OCI-LY7 (cell line): ENCODE results near the gene RHEX. TPM values are rescaled to one million over a fixed set of nuclear protein-coding genes. Genes with fewer than 3 reads are reported as not detected.

ENCODE experiments used
- BruUV-seq: library from RNA; stranded (reverse); fragments of 400-500 nt; replicated peaks from 2 replicates; lab custom pipeline; 2021; lab: Mats Ljungman, UMichigan
- CTCF ChIA-PET: fragments of 300-600 bp; sonication (Branson Sonifier 250); formaldehyde crosslinking; loops from one replicate; lab custom pipeline; 2022; ENCODE audit warnings: antibody characterized with exemption; ENCODE audit not compliant: unreplicated experiment; lab: Charles Lee
- POLR2A ChIA-PET: fragments of 300-600 bp; sonication (Branson Sonifier 250); formaldehyde crosslinking; loops from one replicate; lab custom pipeline; 2022; ENCODE audit warnings: antibody characterized with exemption; lab: Charles Lee
- DNase-seq: peaks from one replicate; pipeline ENCODE4 v3.0.0-alpha.2; 2015; ENCODE audit warnings: low spot score
- H2AFZ ChIP-seq: fragments of 200-600 bp; sonication (generic), shearing (Covaris generic); 2 replicates; pipeline ENCODE4 v1.6.1; 2014; ENCODE audit warnings: mild to moderate bottlenecking, antibody characterized with exemption, low read length, moderate library complexity
- H3K27ac ChIP-seq: fragments of 200-600 bp; sonication (generic); 2 replicates; pipeline ENCODE4 v1.5.1; 2014; ENCODE audit warnings: mixed run types, low read depth, mild to moderate bottlenecking, moderate library complexity, low read length, inconsistent platforms; ENCODE audit not compliant: poor library complexity, severe bottlenecking
- H3K36me3 ChIP-seq: fragments of 200-600 bp; sonication (generic); 2 replicates; pipeline ENCODE4 v1.6.1; 2014; ENCODE audit warnings: mild to moderate bottlenecking, antibody characterized with exemption, low read length, moderate library complexity, mixed read lengths; ENCODE audit not compliant: insufficient read depth
- H3K4me1 ChIP-seq: fragments of 200-600 bp; sonication (generic); 2 replicates; pipeline ENCODE4 v1.5.1; 2014; ENCODE audit warnings: mild to moderate bottlenecking, low read length; ENCODE audit not compliant: insufficient read depth, poor library complexity, severe bottlenecking
- H3K4me2 ChIP-seq: fragments of 200-600 bp; sonication (generic); 2 replicates; pipeline ENCODE4 v1.6.1; 2014; ENCODE audit warnings: mild to moderate bottlenecking, low read length
- H3K4me3 ChIP-seq: fragments of 200-600 bp; sonication (generic); 2 replicates; pipeline ENCODE4 v1.5.1; 2014; ENCODE audit warnings: mild to moderate bottlenecking, low read depth, low read length; ENCODE audit not compliant: poor library complexity, severe bottlenecking
- H3K79me2 ChIP-seq: fragments of 200-600 bp; sonication (generic); 2 replicates; pipeline ENCODE4 v1.6.1; 2016; ENCODE audit warnings: low read depth, mild to moderate bottlenecking, low read length, moderate library complexity, mixed read lengths; ENCODE audit not compliant: insufficient read depth
- H3K9me2 ChIP-seq: fragments of 200-600 bp; sonication (generic); 2 replicates; pipeline ENCODE4 v1.6.1; 2016; ENCODE audit warnings: mild to moderate bottlenecking, low read length, mixed read lengths; ENCODE audit not compliant: insufficient read depth
- H3K9me3 ChIP-seq: fragments of 200-600 bp; sonication (generic); 2 replicates; pipeline ENCODE4 v1.6.1; 2014; ENCODE audit warnings: mild to moderate bottlenecking, mixed run types, low read length, mixed read lengths
- H4K20me1 ChIP-seq: fragments of 200-600 bp; sonication (generic); 2 replicates; pipeline ENCODE4 v1.6.1; 2014; ENCODE audit warnings: mild to moderate bottlenecking, antibody characterized with exemption, low read length, moderate library complexity, mixed read lengths; ENCODE audit not compliant: insufficient read depth
- EZH2phosphoT487 ChIP-seq: fragments of 200-600 bp; sonication (generic); IDR thresholded peaks from 2 replicates; pipeline ENCODE4 v1.6.1; 2018; ENCODE audit warnings: low read depth, borderline replicate concordance, mild to moderate bottlenecking, mixed run types, antibody characterized with exemption, low read length, moderate library complexity, mixed read lengths
- intact Hi-C: fragments of 100-400 bp; cut with micrococcal nuclease; formaldehyde crosslinking; loops from one replicate; pipeline ENCODE4 v1.10.0; 2022; ENCODE audit not compliant: unreplicated experiment
- total RNA-seq, 2 experiments: library from RNA; depleted of rRNA in 1 of 2; stranded (reverse); fragments of >200 nt in 1 of 2; shearing (Covaris generic) in 1 of 2; gene quantifications; 2 replicates each; pipeline ENCODE4 v1.2.3, GENCODE V29; 2014 to 2022
- TF ChIP-seq, protein P1 (sequence below): fragments of 200-600 bp; sonication (generic); conservative IDR thresholded peaks from 2 replicates; pipeline ENCODE4 v1.5.1; 2014; ENCODE audit warnings: mild to moderate bottlenecking, antibody characterized with exemption, low read length, moderate library complexity, mixed read lengths

The RHEX gene
- total RNA-seq, 2 experiments from 2014 or later, result 5.0 to 9.9 TPM

- no peak for TF ChIP-seq EZH2phosphoT487
- TF ChIP-seq, protein P1, sequence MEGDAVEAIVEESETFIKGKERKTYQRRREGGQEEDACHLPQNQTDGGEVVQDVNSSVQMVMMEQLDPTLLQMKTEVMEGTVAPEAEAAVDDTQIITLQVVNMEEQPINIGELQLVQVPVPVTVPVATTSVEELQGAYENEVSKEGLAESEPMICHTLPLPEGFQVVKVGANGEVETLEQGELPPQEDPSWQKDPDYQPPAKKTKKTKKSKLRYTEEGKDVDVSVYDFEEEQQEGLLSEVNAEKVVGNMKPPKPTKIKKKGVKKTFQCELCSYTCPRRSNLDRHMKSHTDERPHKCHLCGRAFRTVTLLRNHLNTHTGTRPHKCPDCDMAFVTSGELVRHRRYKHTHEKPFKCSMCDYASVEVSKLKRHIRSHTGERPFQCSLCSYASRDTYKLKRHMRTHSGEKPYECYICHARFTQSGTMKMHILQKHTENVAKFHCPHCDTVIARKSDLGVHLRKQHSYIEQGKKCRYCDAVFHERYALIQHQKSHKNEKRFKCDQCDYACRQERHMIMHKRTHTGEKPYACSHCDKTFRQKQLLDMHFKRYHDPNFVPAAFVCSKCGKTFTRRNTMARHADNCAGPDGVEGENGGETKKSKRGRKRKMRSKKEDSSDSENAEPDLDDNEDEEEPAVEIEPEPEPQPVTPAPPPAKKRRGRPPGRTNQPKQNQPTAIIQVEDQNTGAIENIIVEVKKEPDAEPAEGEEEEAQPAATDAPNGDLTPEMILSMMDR, result no peak
- no peak overlapping the region for H3K27ac ChIP-seq
- H3K9me2 ChIP-seq, result no peaks in the 10 kb centered on the region
- BruUV-seq, result no TSS peak
- H4K20me1 ChIP-seq, result no peaks in the 10 kb centered on the region
- no peaks in the 10 kb centered on the region for H3K4me1 ChIP-seq
- ChIA-PET CTCF (no interaction called here), POLR2A (no interaction called here)
- no peak for DNase-seq
- H3K4me2 ChIP-seq, result no peak overlapping the region
- H3K36me3 ChIP-seq, result no peaks in the 10 kb centered on the region
- no peaks in the 10 kb centered on the region for H3K9me3 ChIP-seq
- H3K4me3 ChIP-seq, result no peak overlapping the region
- H3K79me2 ChIP-seq, result no peaks in the 10 kb centered on the region
- intact Hi-C loops, result no loop called here
- no peak overlapping the region for H2AFZ ChIP-seq
Observed at GRCh38 chr1:206131037-206131436, 78.1 kb downstream of the RHEX start.

DNA sequence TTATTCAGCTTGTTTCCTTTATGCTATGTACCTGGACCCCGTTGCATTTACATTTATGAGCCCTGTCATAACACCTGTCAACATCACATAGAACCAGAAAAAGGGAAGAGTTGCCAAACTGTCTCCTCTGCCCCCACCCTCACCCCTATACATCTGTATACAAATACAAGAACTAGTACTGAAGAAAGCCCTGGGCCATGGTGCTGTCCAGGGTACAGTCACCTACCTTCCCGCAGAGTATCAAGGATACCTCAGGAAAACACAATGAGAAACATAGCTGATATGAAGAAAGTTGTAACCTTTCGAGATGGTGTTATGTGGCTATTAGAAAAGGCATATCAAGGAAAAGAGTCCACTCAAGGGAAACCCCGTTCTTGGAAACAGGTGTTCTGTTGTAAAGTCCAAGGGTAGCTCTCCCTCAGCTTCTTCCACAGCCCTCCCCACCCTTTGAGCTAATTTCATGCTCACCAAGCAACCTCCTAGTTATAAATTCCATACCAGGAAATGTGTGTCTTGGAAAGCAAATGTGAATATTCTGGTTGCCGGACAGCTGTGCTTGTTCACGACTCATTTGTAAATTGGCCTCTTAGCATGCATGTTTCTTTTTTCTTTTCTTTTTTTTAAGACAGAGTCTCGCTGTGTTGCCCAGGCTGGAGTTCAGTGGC lies 80.9 kb downstream of the RHEX start:
- Histone ChIP-seq H4K20me1 (no peaks in the 10 kb centered on the region), H3K27ac (no peak overlapping the region), H3K79me2 (no peaks in the 10 kb centered on the region), H3K4me1 (no peaks in the 10 kb centered on the region), H3K36me3 (no peaks in the 10 kb centered on the region), H3K4me2 (no peak overlapping the region), H3K9me3 (no peaks in the 10 kb centered on the region), H3K4me3 (no peak overlapping the region), H2AFZ (no peak overlapping the region), H3K9me2 (no peaks in the 10 kb centered on the region)
- CTCF ChIA-PET, result interaction anchor here (1.1 kb wide), 1 partner anchor 149 kb away, joined by 3 read pairs; no protein-coding TSS in a partner anchor
- POLR2A ChIA-PET, result interaction anchor here (0.6 to 1.1 kb wide), 2 partner anchors 9 to 575 kb away, joined by 3 read pairs; no protein-coding TSS in a partner anchor
- DNase-seq, result no peak
- no peak for TF ChIP-seq EZH2phosphoT487
- TF ChIP-seq, protein P1, result no peak
- no TSS peak for BruUV-seq
- intact Hi-C loops, result no loop called here

DNA sequence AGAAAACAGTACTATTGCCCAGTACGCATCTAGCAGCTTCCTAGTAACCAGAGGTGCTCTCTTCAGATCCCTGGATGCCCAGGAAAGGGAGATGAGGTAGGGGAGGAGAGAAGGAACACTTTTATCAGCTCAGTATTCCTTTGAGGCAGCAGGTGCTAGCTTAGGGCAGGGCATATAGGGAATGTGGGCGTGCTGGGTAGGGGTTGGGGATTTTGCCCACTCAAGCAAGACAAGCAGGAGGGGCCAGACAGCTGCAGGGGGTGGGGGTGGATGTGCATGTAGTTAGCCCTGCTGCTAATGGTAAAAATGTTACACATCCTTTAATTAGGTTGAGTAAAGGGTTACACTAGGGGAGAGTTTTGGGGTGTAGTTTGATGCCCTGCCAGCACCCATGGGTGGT lies 82.3 kb downstream of the RHEX start:
- Histone ChIP-seq H3K9me3 (no peaks in the 10 kb centered on the region), H3K9me2 (no peaks in the 10 kb centered on the region), H3K4me1 (no peaks in the 10 kb centered on the region), H3K4me3 (no peak overlapping the region), H4K20me1 (no peaks in the 10 kb centered on the region), H3K27ac (no peak overlapping the region), H3K4me2 (no peak overlapping the region), H2AFZ (no peak overlapping the region), H3K36me3 (no peaks in the 10 kb centered on the region), H3K79me2 (no peaks in the 10 kb centered on the region)
- no peak for DNase-seq
- POLR2A ChIA-PET, result interaction anchor here (0.5 kb wide), 1 partner anchor 291 kb away, joined by 3 read pairs; no protein-coding TSS in a partner anchor
- BruUV-seq, result no TSS peak
- intact Hi-C loops, result no loop called here
- no peak for TF ChIP-seq EZH2phosphoT487
- TF ChIP-seq, protein P1, result no peak
- CTCF ChIA-PET, result no interaction called here
